Activated gamma-delta T cell treated with Interleukin-2 at 50 U/mL for 16 hours (primary cell): ENCODE data around the gene EPB41L2.

ENCODE experiments used
- DNase-seq: peaks from one replicate; pipeline ENCODE4 v3.0.0-alpha.2; 2020

The EPB41L2 gene

GRCh38 chr6:130903007-130903406, 160.0 kb downstream of the EPB41L2 start:
- DNase-seq: no peak

DNA sequence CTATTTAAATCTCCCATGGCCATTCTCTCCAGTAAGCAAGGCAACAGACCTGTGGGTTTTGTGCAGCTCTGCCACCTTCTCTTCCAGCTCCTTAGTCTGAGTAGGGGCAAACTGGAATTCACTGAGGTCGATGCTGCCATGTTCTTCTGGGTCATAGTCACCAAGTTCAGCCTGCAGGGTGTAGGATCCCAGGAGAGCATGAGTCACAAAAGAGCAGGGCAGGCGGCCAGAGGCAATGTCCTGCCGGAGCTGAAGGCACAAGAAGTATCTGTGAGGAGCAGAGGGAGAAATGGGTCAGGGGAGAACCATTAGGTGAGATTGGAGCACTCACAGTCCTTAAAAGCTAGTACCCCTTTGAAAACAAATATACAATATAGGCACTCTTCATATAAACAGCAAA, 162.1 kb downstream of the EPB41L2 start:
- DNase-seq: no peak

DNA sequence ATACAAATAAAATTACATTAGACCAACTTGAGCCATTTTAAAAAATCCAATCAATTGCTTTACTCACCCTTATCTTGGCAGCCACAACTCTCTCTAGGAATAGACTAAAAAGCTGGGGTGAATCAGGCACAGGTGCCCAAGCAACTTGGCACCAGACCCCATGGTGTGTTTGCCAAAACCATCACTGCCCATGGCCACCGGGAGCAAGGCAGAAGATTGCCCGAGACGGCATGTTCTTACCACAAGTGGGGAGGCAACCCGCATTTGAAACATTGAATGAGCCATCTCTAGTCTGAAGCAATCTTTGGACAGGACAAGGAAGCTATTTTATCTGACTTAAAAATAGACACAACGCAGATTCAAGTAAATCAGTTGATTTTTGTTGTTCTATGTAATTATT, 166.8 kb downstream of the EPB41L2 start:
- no peak for DNase-seq

GRCh38 chr6:130895516-130895915, 167.5 kb downstream of the EPB41L2 start:
- no peak for DNase-seq

- no peak for DNase-seq
Measured at GRCh38 chr6:130893766-130894165, 169.3 kb downstream of the EPB41L2 start.

- no peak for DNase-seq
Measured at GRCh38 chr6:130893277-130893676, 169.8 kb downstream of the EPB41L2 start.

DNA sequence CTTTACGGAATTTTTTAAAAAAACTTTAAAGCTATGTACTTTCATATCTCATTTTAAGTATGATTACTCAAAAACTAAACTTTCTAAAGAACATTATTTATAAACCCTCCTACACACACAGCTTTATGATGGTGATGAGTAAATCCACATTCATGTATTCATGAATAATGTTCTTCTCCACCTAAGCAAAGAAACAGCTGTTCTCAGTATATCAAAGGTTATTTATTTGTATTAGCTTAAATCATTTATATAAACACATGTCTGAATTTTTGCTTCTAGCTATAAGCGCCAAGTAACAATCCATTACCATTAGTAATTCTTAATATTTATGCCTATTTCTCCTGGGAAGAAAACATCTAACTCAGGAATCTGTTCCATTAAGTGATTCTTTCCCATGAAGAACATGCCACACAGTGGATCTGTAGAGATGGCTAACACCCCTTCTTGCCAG, 172.5 kb downstream of the EPB41L2 start:
- DNase-seq: no peak

DNA sequence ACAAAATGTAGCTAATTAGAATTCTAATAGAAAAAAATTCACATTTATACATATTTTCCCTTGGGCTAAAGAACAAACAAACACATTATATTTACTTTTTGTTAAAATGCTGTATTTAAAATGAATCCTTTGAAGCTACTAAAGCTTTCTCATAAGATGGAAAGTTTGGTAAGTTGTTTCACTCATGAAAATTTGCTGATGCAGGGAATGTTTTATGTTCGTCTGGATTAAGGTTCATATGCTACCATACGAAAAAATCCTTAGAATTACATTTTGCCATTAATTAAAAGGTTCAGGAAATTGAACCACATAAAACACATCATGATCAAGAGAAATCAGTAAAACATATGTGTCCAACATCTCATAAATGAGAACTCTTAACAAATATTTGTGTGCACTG, 173.6 kb downstream of the EPB41L2 start:
- DNase-seq: no peak

- DNase-seq: no peak
Measured at GRCh38 chr6:130888246-130888645, 174.8 kb downstream of the EPB41L2 start.

- DNase-seq: no peak
Measured at GRCh38 chr6:130886966-130887365, 176.1 kb downstream of the EPB41L2 start.

DNA sequence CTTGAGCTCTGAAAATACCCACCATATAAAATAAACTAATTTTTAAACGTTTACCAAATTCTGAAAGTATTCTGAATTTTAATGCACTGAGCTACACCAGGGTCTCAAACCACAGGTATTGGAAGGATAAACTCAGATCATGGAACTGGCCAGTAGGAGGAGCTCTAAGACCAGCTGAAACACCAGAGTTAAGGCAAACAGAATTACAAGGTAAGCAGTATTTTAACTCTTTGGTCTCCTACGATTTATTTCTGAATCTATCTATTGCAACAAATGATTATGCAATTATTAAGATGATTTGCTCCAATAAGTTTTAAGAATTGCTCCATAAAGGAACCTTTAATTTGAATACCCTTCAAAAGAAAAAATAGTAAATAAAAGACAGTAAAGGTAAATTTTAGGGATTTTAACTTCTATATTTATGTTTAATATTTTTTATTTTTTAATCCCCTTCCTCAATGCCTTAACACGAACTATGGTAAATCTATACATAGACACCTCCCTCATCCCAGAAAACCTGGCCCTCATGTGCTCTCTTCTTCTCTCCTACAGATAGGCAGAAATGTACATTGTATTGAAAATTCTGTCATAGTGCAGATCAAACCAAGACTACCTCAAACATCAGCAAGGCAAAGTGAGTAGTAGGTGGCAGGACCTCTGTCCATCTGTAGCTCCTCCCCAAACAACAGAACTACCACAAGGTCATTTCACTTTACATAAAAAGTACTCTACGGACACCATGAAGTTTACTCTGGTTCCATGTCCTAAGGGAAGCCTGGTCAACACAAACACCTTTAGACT, 177.5 kb downstream of the EPB41L2 start:
- peak; percentile 77 for DNase-seq

DNA sequence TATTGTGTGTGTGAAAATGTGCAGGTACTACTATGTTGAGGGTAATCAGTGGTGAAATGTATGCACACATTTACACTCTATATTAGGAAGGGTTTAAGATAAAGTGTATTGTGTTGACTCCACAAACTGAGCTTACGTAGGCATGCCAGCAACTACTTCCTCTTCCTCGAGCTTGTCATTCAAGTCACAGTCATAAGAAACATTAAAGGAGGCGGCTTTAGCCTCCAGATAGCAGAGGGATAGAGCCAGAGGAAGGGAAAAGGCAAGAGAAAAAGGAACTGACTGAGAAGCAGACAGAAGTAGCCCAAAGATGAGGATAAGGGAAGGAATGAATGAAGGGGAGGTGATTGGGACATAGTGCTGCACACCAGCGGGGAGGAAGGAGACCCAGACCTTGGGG, 180.7 kb downstream of the EPB41L2 start:
- DNase-seq: no peak

GRCh38 chr6:130879826-130880225, 183.2 kb downstream of the EPB41L2 start:
- DNase-seq: no peak

- no peak for DNase-seq
Measured at GRCh38 chr6:130873746-130874145, 189.3 kb downstream of the EPB41L2 start.

- peak; percentile 74 for DNase-seq
Measured at GRCh38 chr6:130872250-130873095, 190.6 kb downstream of the EPB41L2 start.

- no peak for DNase-seq
Measured at GRCh38 chr6:130870179-130870880, 192.7 kb downstream of the EPB41L2 start.

DNA sequence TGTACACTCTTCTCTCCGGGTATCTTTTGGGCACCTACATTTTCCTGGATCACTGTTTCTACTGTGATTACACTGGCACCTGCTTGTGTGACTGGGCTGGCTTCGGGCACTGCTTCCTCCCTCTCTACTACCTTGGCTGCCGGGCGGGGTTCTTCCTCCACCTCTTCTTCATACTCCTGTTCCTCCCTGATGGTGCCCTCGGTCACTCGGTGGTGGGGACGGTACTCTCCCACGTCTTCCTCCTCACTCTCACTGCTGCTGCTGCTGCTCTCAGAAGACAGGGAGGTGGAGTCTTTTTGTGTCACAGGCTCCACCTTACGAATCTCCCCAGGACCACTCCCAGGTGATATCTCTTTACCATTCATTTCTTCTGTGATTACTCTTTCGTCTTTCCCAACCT, 193.4 kb downstream of the EPB41L2 start:
- DNase-seq: no peak

DNA sequence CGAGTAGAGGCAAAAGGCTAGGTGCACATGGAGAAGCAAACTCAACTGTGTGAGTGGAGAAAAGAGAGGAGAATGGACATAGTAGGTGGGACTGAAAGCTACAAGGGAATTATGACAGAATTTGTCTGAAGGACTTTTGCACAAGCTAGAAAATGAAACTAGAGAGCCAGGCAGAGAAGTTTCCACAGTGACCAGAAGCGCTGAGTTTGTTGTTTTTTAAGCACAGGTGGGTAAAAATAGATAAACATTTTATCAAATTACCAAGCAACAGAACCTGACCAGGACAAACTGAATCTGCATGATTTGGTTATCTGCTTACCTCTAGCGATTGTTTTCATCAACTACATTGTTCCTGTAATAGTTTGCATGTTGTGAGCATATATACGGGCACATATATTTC, 197.3 kb downstream of the EPB41L2 start:
- no peak for DNase-seq

- DNase-seq: no peak
Measured at GRCh38 chr6:130864344-130864743, 198.7 kb downstream of the EPB41L2 start.

DNA sequence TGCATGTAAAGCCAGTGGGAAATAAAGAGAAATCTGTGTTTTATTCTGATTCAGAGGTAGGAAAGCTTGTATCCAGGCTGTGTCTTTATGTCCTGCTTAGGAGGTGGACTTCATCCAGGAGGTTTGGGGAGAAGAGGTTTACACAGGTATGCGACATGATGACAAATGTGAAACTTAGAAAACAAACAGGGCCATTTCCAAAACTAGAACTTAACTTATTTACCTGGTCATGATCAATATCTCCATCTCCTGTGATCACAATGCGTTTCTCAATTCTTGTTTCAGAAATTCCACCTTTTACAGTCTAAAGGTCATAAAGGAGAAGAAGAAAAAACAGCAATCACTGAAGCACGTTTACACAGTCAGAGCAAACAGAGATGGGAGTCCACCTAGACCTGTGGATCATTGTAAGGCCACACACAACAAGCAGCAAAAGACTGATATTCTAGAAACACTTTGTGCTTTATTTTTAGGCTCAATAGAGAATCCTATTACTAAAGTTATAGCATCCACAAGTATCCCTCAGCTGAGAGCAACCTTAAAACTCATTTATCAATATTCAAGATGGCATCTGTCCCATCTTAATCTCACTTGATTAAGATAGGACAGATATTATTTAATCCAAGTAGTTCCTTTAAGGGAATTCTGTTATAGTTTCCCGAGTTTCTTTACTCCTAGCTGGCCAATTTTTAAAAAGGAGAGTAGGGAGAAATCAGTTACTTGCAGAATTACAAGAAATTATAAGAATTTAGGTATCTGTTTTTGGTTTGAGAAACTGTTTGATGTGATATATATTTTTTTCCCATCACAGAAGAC, 199.4 kb downstream of the EPB41L2 start:
- no peak for DNase-seq

DNA sequence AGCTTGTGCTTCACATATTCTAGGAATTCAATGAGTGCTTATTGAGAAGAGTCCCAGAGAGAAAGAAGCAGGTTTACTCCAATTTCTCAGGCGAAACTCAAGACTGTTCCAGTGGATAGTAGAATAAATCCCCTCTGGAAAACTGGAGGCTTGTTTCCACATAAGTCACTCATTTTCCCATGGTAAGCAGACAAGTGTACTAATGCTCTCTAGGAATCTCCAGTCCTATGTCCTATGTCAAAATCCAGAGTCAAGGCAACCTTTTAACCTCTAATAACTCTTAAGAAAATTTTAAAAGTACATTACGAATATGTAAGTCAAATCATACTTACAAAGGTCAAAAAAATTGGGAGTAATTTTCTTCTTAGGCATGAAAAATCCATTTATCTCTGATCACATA, 200.7 kb downstream of the EPB41L2 start:
- no peak for DNase-seq

DNA sequence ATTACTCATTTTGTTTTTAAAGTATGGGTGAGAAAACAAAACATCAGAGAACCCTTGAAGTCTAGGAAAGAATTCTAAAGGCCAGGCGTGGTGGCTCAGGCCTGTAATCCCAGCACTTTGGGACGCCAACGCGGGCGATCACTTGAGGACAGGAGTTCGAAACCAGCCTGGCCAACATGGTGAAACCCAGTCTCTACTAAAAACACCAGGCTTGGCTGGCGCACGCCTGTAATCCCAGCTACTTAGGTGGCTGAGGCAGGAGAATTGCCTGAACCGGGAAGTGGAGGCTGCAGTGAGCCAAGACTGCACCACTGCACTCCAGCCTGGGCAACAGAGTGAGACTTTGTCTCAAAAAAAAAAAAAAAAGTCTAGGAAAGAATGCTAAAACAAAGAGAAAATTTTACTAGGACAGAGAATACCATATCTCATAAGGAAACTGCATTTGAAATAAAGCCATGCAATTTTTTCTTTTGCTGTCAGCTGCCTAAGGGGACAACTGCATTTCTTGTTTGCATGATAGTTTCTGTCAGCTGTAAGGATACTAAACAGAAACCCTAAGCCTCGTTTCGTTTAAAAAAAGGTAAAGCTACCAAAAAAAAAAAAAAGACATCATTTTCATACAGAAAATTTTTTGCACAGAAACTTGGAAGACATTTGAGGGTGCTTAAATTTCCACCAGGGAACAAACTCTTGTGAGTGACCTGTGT, 203.7 kb downstream of the EPB41L2 start:
- DNase-seq: no peak
